Endodermal cell (in vitro differentiated cells): ENCODE data around the gene BICD1. TPM values are rescaled to one million over a fixed set of nuclear protein-coding genes. Genes with fewer than 3 reads are reported as not detected.

Experiments
- DNase-seq: peaks from one replicate; pipeline ENCODE4 v3.0.0-alpha.2; 2017
- H3K27ac ChIP-seq: 2 replicates; pipeline ENCODE4 v1.5.1; 2013; ENCODE audit warnings: mild to moderate bottlenecking, low read depth, low read length, moderate library complexity
- H3K27me3 ChIP-seq: 2 replicates; pipeline ENCODE4 v1.6.1; 2013; ENCODE audit warnings: mild to moderate bottlenecking, low read length, moderate library complexity; ENCODE audit not compliant: insufficient read depth, control insufficient read depth, poor library complexity, severe bottlenecking
- H3K36me3 ChIP-seq: 2 replicates; pipeline ENCODE4 v1.7.0; 2013; ENCODE audit warnings: mild to moderate bottlenecking, low read length, moderate library complexity; ENCODE audit not compliant: control insufficient read depth, insufficient read depth
- H3K4me1 ChIP-seq: one replicate; pipeline ENCODE4 v1.7.0; 2013; ENCODE audit warnings: low read length; ENCODE audit not compliant: control insufficient read depth, insufficient read depth
- H3K4me3 ChIP-seq: 2 replicates; pipeline ENCODE4 v1.5.1; 2013; ENCODE audit warnings: mild to moderate bottlenecking, low read length, moderate library complexity
- H3K9ac ChIP-seq: 2 replicates; pipeline ENCODE4 v1.6.1; 2013; ENCODE audit warnings: mild to moderate bottlenecking, low read length, moderate library complexity; ENCODE audit not compliant: poor library complexity, severe bottlenecking; ENCODE audit errors: extremely low read depth
- H3K9me3 ChIP-seq: 2 replicates; pipeline ENCODE4 v1.6.1; 2013; ENCODE audit warnings: mild to moderate bottlenecking, low read length, moderate library complexity; ENCODE audit not compliant: control insufficient read depth
- H3K27ac Mint-ChIP-seq: 2 replicates; pipeline ENCODE4 v1.8.0; 2020; ENCODE audit warnings: mixed read lengths
- H3K27me3 Mint-ChIP-seq: 2 replicates; pipeline ENCODE4 v1.8.0; 2021; ENCODE audit warnings: mild to moderate bottlenecking, mixed read lengths; ENCODE audit not compliant: insufficient read depth
- H3K36me3 Mint-ChIP-seq: 2 replicates; pipeline ENCODE4 v1.8.0; 2020; ENCODE audit warnings: low read depth, mixed read lengths
- H3K4me1 Mint-ChIP-seq: 2 replicates; pipeline ENCODE4 v1.8.0; 2020; ENCODE audit warnings: mixed read lengths
- H3K4me3 Mint-ChIP-seq: 2 replicates; pipeline ENCODE4 v1.8.0; 2020; ENCODE audit warnings: mild to moderate bottlenecking, moderate library complexity, mixed read lengths
- H3K9me3 Mint-ChIP-seq: 2 replicates; pipeline ENCODE4 v1.8.0; 2020; ENCODE audit warnings: mild to moderate bottlenecking, mixed read lengths
- WGBS, 2 experiments: methylation state at CpG; one replicate each; pipeline versions ENCODE4 v1.1.5 to v1.1.7; 2013; ENCODE audit warnings: missing lambda C conversion rate in 2 of 2, mixed read lengths in 1 of 2; ENCODE audit not compliant: insufficient coverage in 1 of 2, insufficient read length in 1 of 2; 5-methylcytosine and 5-hydroxymethylcytosine counted together
- total RNA-seq, 2 donors: library from RNA; stranded (reverse); fragmentation: NEBNext Ultra II Directional in 1 of 2; extraction: Animal tissue kit (Norgen Biotek cat#: 25700) in 1 of 2; gene quantifications; 2 replicates in 1 of 2; 3 replicates in 1 of 2; pipeline ENCODE4 v1.2.1, GENCODE V29; 2021
- TF ChIP-seq, protein P1 (sequence below): fragments of 200-600 bp; sonication (generic); conservative IDR thresholded peaks from 2 replicates; pipeline ENCODE4 v1.5.0; 2021; ENCODE audit warnings: antibody characterized with exemption, mild to moderate bottlenecking

Gene BICD1
- total RNA-seq, 2 donors from 2014 or later: 56.0 to 101 TPM

DNA sequence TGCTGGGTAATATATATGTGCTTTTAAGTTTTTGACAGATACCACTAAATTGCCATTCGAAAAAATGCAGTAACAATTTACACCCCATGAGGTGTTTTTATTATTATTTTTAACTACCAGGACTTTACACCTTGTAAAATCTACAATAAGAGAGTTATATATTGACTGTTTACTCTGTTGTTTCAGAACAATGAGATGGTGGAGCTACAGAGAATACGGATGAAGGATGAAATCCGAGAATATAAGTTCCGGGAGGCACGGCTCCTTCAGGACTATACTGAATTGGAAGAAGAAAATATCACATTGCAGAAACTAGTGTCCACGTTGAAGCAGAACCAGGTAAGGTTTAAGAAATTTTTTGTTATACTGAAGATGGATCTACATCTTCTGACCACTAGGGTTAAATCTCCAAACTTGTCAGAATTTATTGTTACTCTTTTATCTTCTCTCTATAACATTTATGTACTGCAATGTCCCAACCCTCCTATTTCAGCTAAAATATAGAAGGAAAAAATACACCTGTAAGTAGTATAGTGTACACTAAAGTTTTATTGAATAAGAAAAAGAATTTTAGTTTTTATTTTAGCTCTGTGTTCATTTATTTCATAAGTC is 187.3 kb downstream of the BICD1 start:
- WGBS, 2 experiments: 86 to 90% methylated on average over 4 to 5 of the region's 6 CpGs
- peaks cover 6% of the 10 kb centered on the region for H3K9me3 ChIP-seq
- Mint-ChIP-seq H3K4me1 (peaks cover 27% of the 10 kb centered on the region), H3K27ac (no peak overlapping the region), H3K27me3 (no peaks in the 10 kb centered on the region), H3K36me3 (peaks cover 33% of the 10 kb centered on the region), H3K4me3 (no peak overlapping the region), H3K9me3 (peaks cover 8% of the 10 kb centered on the region)
- no peak for DNase-seq
- no peak overlapping the region for H3K27ac ChIP-seq
- H3K36me3 ChIP-seq: peaks cover 10% of the 10 kb centered on the region
- no peak overlapping the region for H3K9ac ChIP-seq
- no peaks in the 10 kb centered on the region for H3K27me3 ChIP-seq
- H3K4me1 ChIP-seq: peaks cover 5% of the 10 kb centered on the region
- TF ChIP-seq, protein P1, sequence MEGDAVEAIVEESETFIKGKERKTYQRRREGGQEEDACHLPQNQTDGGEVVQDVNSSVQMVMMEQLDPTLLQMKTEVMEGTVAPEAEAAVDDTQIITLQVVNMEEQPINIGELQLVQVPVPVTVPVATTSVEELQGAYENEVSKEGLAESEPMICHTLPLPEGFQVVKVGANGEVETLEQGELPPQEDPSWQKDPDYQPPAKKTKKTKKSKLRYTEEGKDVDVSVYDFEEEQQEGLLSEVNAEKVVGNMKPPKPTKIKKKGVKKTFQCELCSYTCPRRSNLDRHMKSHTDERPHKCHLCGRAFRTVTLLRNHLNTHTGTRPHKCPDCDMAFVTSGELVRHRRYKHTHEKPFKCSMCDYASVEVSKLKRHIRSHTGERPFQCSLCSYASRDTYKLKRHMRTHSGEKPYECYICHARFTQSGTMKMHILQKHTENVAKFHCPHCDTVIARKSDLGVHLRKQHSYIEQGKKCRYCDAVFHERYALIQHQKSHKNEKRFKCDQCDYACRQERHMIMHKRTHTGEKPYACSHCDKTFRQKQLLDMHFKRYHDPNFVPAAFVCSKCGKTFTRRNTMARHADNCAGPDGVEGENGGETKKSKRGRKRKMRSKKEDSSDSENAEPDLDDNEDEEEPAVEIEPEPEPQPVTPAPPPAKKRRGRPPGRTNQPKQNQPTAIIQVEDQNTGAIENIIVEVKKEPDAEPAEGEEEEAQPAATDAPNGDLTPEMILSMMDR: peak; percentile 70
- H3K4me3 ChIP-seq: no peak overlapping the region

DNA sequence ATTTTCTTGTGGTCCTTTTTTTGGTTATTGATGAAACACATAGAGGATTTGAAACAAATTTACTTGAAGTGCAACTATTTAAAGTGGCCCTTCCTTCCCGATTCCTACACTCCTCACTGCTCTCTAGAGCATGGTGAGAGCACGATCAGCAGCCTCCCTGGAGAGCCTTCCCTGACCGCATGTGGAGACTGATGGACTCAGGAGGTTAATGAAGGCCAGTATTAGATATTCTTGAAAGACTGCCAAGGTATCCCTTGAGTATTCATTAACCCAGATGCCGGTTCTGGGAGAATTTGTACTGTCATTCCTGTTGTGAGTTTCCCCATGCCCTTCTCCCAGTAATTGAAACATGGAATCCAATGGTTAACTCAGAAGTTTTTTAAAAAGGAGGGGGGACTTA is 189.9 kb downstream of the BICD1 start:
- WGBS, 2 experiments: 80 to 100% methylated on average over 1 to 4 of the region's 4 CpGs

GRCh38 chr12:32298917-32299316 is 192.3 kb downstream of the BICD1 start:
- 90 to 97% methylated on average over 2 to 3 of the region's 3 CpGs for WGBS, 2 experiments
- H3K36me3 Mint-ChIP-seq: peaks cover 36% of the 10 kb centered on the region

More for the DNA sequence above, 189.9 kb downstream of the BICD1 start:
- Mint-ChIP-seq H3K9me3 (no peaks in the 10 kb centered on the region), H3K4me3 (no peak overlapping the region), H3K4me1 (peaks cover 16% of the 10 kb centered on the region), H3K27me3 (no peaks in the 10 kb centered on the region), H3K27ac (no peak overlapping the region), H3K36me3 (peaks cover 36% of the 10 kb centered on the region)
- Histone ChIP-seq H3K27ac (no peak overlapping the region), H3K27me3 (no peaks in the 10 kb centered on the region), H3K36me3 (peaks cover 10% of the 10 kb centered on the region), H3K4me3 (no peak overlapping the region), H3K9me3 (no peaks in the 10 kb centered on the region), H3K4me1 (peaks cover 5% of the 10 kb centered on the region), H3K9ac (no peak overlapping the region)
- TF ChIP-seq, protein P1: no peak
- DNase-seq: no peak

More at GRCh38 chr12:32298917-32299316, 192.3 kb downstream of the BICD1 start:
- Histone ChIP-seq H3K9ac (no peak overlapping the region), H3K27me3 (no peaks in the 10 kb centered on the region), H3K36me3 (peaks cover 7% of the 10 kb centered on the region), H3K4me3 (no peak overlapping the region), H3K27ac (no peak overlapping the region), H3K9me3 (no peaks in the 10 kb centered on the region), H3K4me1 (no peaks in the 10 kb centered on the region)
- Mint-ChIP-seq H3K9me3 (no peaks in the 10 kb centered on the region), H3K4me1 (peaks cover 13% of the 10 kb centered on the region), H3K27me3 (no peaks in the 10 kb centered on the region), H3K4me3 (no peak overlapping the region), H3K27ac (no peak overlapping the region)
- TF ChIP-seq, protein P1: no peak
- DNase-seq: no peak
